Caco-2 (cell line): ENCODE measurements around the gene SMIM17. TPM values are rescaled to one million over a fixed set of nuclear protein-coding genes. Genes with fewer than 3 reads are reported as not detected.

Experiments used
- BruUV-seq: library from RNA; stranded (reverse); fragments of 400-500 nt; replicated peaks from 2 replicates; lab custom pipeline; 2021; lab: Mats Ljungman, UMichigan
- CTCF ChIA-PET: fragments of 300-600 bp; sonication (Branson Sonifier 250); formaldehyde crosslinking; loops from one replicate; lab custom pipeline; 2022; ENCODE audit warnings: antibody characterized with exemption; lab: Charles Lee
- POLR2A ChIA-PET: fragments of 300-600 bp; sonication (Branson Sonifier 250); formaldehyde crosslinking; loops from one replicate; lab custom pipeline; 2022; ENCODE audit warnings: antibody characterized with exemption; lab: Charles Lee
- DNase-seq, 2 experiments: peaks; one replicate each; pipeline versions ENCODE4 v3.0.0 to v3.0.0-alpha.2; 2020 to 2022
- H3K27me3 ChIP-seq: replicated peaks from 2 replicates; pipeline ENCODE4 v1.6.0; 2011; ENCODE audit warnings: low read length; ENCODE audit not compliant: control insufficient read depth, insufficient read depth
- H3K36me3 ChIP-seq: 2 replicates; pipeline ENCODE4 v1.5.1; 2011; ENCODE audit warnings: low read length; ENCODE audit not compliant: control insufficient read depth, insufficient read depth
- H3K4me1 ChIP-seq: fragments of 250-450 bp; sonication (Bioruptor Pico); 2 replicates; pipeline ENCODE4 v1.5.1; 2020; ENCODE audit warnings: mild to moderate bottlenecking
- H3K4me3 ChIP-seq: 2 replicates; pipeline ENCODE4 v1.5.1; 2011; ENCODE audit warnings: low read depth, mild to moderate bottlenecking, control low read depth, low read length
- H3K9me3 ChIP-seq: fragments of 250-450 bp; sonication (Bioruptor Pico); 2 replicates; pipeline ENCODE4 v1.5.1; 2020; ENCODE audit warnings: mild to moderate bottlenecking, moderate library complexity
- H3K27ac Mint-ChIP-seq: one replicate; pipeline ENCODE4 v1.8.0; 2022; ENCODE audit warnings: mixed read lengths; ENCODE audit not compliant: unreplicated experiment
- H3K27me3 Mint-ChIP-seq: one replicate; pipeline ENCODE4 v1.8.0; 2022; ENCODE audit warnings: mixed read lengths; ENCODE audit not compliant: insufficient read depth, unreplicated experiment
- H3K36me3 Mint-ChIP-seq: one replicate; pipeline ENCODE4 v1.8.0; 2022; ENCODE audit warnings: mild to moderate bottlenecking, mixed read lengths; ENCODE audit not compliant: insufficient read depth, unreplicated experiment
- H3K4me1 Mint-ChIP-seq: one replicate; pipeline ENCODE4 v1.8.0; 2022; ENCODE audit warnings: low read depth, mixed read lengths; ENCODE audit not compliant: unreplicated experiment
- H3K4me3 Mint-ChIP-seq: one replicate; pipeline ENCODE4 v1.8.0; 2022; ENCODE audit warnings: mild to moderate bottlenecking, moderate library complexity, mixed read lengths; ENCODE audit not compliant: unreplicated experiment
- H3K9me3 Mint-ChIP-seq: one replicate; pipeline ENCODE4 v1.8.0; 2022; ENCODE audit warnings: mixed read lengths; ENCODE audit not compliant: unreplicated experiment
- CTCF ChIP-seq, 2 experiments: fragments of 200-600 bp in 1 of 2; IDR thresholded peaks; 1 replicate in 1 of 2; 2 replicates in 1 of 2; pipeline versions ENCODE4 v1.5.1 to v1.8.0; 2011 to 2022; ENCODE audit warnings: antibody characterized with exemption in 1 of 2, control low read depth in 1 of 2, inconsistent platforms in 1 of 2, low read depth in 1 of 2, low read length in 1 of 2, mild to moderate bottlenecking in 1 of 2, moderate library complexity in 1 of 2; ENCODE audit not compliant: insufficient read depth in 1 of 2, severe bottlenecking in 1 of 2, unreplicated experiment in 1 of 2
- intact Hi-C: fragments of 100-400 bp; cut with micrococcal nuclease; formaldehyde crosslinking; loops from one replicate; pipeline ENCODE4 v1.10.0; 2022; ENCODE audit not compliant: unreplicated experiment
- total RNA-seq: library from RNA; stranded (reverse); gene quantifications from 2 replicates; pipeline ENCODE4 v1.2.3, GENCODE V29; 2022

The SMIM17 gene
- total RNA-seq, 1 experiment from 2014 or later: not detected

- Histone ChIP-seq H3K27me3 (no peaks in the 10 kb centered on the region), H3K9me3 (0 out of 2 replicates have a peak, but pooled peaks cover 4% of the 10 kb centered on the region), H3K36me3 (no peaks in the 10 kb centered on the region; the same call in 1 of the 2 replicates), H3K4me1 (no peaks in the 10 kb centered on the region), H3K4me3 (no peak overlapping the region)
- Mint-ChIP-seq H3K4me3 (no peak overlapping the region), H3K36me3 (peaks cover 10% of the 10 kb centered on the region), H3K9me3 (peaks cover 59% of the 10 kb centered on the region), H3K4me1 (no peaks in the 10 kb centered on the region), H3K27ac (no peak overlapping the region), H3K27me3 (no peaks in the 10 kb centered on the region)
- intact Hi-C loops: no loop called here
- TF ChIP-seq CTCF (IDR thresholded peaks at IDR 0.05; ENCODE audit: insufficient read depth in 1 of 2, low read depth in 1 of 2, low read length in 1 of 2, severe bottlenecking in 1 of 2, unreplicated experiment in 1 of 2): no peak
- POLR2A ChIA-PET: no interaction called here
- no TSS peak for BruUV-seq
- no peak for DNase-seq
- CTCF ChIA-PET: no interaction called here
These were observed 25.4 kb upstream of the SMIM17 start for GRCh38 chr19:56617531-56617930.

- Mint-ChIP-seq H3K36me3 (peaks cover 10% of the 10 kb centered on the region), H3K4me1 (no peaks in the 10 kb centered on the region), H3K9me3 (peaks cover 44% of the 10 kb centered on the region), H3K27ac (no peak overlapping the region), H3K27me3 (no peaks in the 10 kb centered on the region), H3K4me3 (no peak overlapping the region)
- no peaks in the 10 kb centered on the region for H3K27me3 ChIP-seq
- H3K4me3 ChIP-seq: no peak overlapping the region
- no TSS peak for BruUV-seq
- CTCF ChIA-PET: no interaction called here
- DNase-seq: no peak
- H3K36me3 ChIP-seq: no peaks in the 10 kb centered on the region
- 0 out of 2 replicates have a peak, but pooled peaks cover 4% of the 10 kb centered on the region for H3K9me3 ChIP-seq
- POLR2A ChIA-PET: no interaction called here
- H3K4me1 ChIP-seq: no peaks in the 10 kb centered on the region
- no peak for TF ChIP-seq CTCF (IDR thresholded peaks at IDR 0.05; ENCODE audit: insufficient read depth in 1 of 2, low read depth in 1 of 2, low read length in 1 of 2, severe bottlenecking in 1 of 2, unreplicated experiment in 1 of 2)
- intact Hi-C loops: no loop called here
These were observed 23.8 kb upstream of the SMIM17 start for GRCh38 chr19:56619121-56619520.

DNA sequence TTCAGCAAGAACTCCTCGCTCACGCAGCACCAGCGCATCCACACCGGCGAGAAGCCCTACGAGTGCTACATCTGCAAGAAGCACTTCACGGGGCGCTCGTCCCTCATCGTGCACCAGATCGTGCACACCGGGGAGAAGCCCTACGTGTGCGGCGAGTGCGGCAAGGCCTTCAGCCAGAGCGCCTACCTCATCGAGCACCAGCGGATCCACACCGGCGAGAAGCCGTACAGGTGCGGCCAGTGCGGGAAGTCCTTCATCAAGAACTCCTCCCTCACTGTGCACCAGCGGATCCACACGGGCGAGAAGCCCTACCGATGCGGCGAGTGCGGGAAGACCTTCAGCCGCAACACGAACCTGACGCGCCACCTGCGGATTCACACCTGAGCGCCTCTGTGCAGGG lies 20.6 kb upstream of the SMIM17 start:
- Mint-ChIP-seq H3K4me1 (no peaks in the 10 kb centered on the region), H3K27ac (no peak overlapping the region), H3K27me3 (no peaks in the 10 kb centered on the region), H3K4me3 (no peak overlapping the region), H3K36me3 (peaks cover 4% of the 10 kb centered on the region), H3K9me3 (peaks cover 33% of the 10 kb centered on the region)
- intact Hi-C loops: no loop called here
- BruUV-seq: no TSS peak
- POLR2A ChIA-PET: no interaction called here
- 0 out of 2 replicates have a peak, but pooled peaks cover 7% of the 10 kb centered on the region for H3K9me3 ChIP-seq
- H3K27me3 ChIP-seq: no peaks in the 10 kb centered on the region
- TF ChIP-seq CTCF (IDR thresholded peaks at IDR 0.05; ENCODE audit: insufficient read depth in 1 of 2, low read depth in 1 of 2, low read length in 1 of 2, severe bottlenecking in 1 of 2, unreplicated experiment in 1 of 2): no peak
- no peaks in the 10 kb centered on the region for H3K36me3 ChIP-seq
- H3K4me1 ChIP-seq: no peaks in the 10 kb centered on the region
- CTCF ChIA-PET: no interaction called here
- no peak for DNase-seq
- H3K4me3 ChIP-seq: no peak overlapping the region
